T47D (cell line): ENCODE data around the gene KLHL30.

Source experiments
- DNase-seq, 2 experiments: peaks; one replicate each; pipeline versions ENCODE4 v3.0.0 to v3.0.0-alpha.2; 2011 to 2012; ENCODE audit warnings: low read depth in 1 of 2, low spot score in 1 of 2
- JUND ChIP-seq: IDR thresholded peaks from 2 replicates; pipeline ENCODE4 v1.6.1; 2012; ENCODE audit warnings: low read depth
- in situ Hi-C: cut with HindIII; loops from 2 replicates; pipeline ENCODE4 v1.10.0; 2016; ENCODE audit warnings: low sequenced_read_pairs, low pct_unique_long_range_greater_than_20kb

KLHL30 gene

DNA sequence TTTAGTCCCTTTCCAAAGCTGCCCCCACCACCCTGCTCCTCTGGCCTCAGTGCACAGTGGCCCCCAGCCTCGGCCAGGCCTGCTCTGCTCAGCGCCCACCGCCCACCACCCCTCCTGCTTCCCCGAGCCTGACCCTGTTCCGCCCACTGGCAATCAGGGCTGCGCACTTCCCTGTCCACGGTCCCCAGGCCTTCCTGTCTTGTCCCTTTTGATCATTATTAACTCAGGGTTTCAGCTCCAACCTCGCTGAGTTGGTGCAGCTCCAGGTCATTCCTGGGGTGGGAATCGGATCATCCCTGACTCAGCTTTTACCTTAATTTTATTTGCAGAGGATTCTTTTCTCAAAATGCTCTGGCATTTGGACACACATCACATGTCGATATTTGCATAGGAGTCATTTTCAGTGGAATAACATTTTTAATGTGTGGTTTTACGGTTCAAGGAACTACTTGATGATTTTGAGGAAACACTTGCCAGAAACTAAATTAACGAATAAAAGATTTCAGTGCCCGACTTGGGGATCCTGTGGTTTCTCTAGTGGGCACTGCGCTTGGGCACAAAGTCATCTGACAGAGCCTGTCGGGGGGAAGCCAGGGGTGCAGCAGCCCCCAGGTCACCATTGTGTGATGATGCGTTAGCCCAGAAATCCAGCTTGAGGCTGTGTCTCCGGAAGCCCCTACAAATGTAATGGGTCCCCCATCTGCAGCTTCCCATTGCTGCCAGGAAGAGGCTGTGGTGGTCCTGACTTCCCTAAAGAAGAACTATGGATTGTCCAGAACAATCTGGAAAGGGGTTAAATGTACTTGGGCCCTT is 39.4 kb upstream of the KLHL30 start:
- no peak for TF ChIP-seq JUND
- in situ Hi-C loops: no loop called here
- no peak for DNase-seq

GRCh38 chr2:238099714-238100048 is 38.8 kb upstream of the KLHL30 start:
- TF ChIP-seq JUND: no peak
- in situ Hi-C loops: no loop called here
- DNase-seq: no peak

GRCh38 chr2:238100049-238100820 is 38.2 kb upstream of the KLHL30 start, which contains the start of gene ESPNL:
Gene ESPNL (plus strand): TSS chr2:238100340. CDS start chr2:238100420, 80 bp downstream.
- no peak for DNase-seq
- in situ Hi-C loops: no loop called here

DNA sequence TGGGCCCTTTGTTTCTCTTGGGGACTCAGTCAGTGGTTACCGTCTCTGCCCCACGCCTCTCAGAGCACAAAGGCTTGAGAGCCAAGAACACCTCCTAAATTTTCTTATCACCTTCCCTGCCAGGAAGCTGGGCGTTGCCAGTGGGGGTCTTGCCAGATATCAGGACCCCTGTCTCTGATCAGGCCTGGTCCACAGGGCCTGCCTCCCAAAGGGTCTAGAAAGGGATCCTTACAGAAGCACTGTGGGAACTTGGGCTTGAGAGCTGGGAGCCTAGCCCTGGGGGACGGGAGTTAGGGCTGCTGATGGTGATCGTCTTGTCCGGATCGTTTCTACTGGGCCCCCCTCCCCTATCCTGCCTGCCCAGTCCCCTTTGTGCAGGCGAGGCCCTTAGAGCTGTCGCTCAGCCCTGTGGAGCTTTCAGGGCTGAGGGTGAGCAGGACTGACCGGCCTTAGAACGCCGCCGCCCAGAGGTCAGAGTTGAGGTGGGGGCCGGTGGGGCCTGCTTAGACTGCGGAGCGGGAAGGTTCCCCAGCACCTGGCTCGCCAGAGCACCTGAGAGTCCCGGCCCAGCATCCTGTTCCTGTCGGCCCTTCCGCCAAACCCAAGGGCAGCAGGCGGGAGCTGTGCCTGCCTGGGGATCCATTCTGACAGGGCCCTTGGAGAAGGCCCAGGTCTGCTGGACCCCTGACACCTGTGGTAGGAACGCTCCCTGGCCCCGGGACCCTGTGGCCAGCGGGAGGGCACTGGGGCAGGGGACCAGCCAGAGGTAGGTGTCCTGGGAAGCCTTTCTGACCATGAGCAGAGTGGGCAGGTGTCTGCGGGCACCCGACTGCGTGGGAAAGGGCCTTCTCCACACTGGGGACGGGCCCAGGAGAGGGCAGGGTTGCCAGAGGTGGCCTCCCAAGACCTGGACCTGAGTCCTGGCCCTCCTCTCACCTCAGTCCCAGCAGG is 37.4 kb upstream of the KLHL30 start:
- no peak for TF ChIP-seq JUND
- no peak for DNase-seq
- in situ Hi-C loops: no loop called here

More at GRCh38 chr2:238100049-238100820, 38.2 kb upstream of the KLHL30 start, which contains the start of gene ESPNL:
- no peak for TF ChIP-seq JUND

- in situ Hi-C loops: no loop called here
- no peak for DNase-seq
- TF ChIP-seq JUND: no peak
These were observed 36.3 kb upstream of the KLHL30 start for GRCh38 chr2:238101891-238102841.

DNA sequence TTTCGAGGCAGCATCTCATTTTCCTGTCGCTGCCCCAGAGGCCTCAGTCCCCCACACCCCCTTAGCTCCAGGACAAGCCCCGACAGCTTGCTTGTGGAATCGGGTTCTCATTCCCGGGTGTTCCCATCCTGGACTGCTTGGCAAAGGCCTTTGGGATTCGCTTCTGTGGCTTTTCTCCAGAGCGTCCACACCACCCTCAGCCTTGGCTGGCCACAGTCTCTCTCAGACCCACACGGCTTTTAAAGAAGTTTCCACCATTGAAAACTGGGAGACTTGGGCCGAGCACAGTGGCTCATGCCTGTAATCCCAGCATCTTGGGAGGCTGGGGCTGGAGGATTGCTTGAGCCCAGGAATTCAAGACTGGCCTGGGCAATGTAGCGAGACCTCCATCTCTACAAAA is 35.6 kb upstream of the KLHL30 start:
- DNase-seq: no peak
- no peak for TF ChIP-seq JUND
- in situ Hi-C loops: no loop called here

- in situ Hi-C loops: no loop called here
- DNase-seq: no peak
These were observed 34.8 kb upstream of the KLHL30 start for GRCh38 chr2:238103465-238104225.

GRCh38 chr2:238104226-238104690 is 34.2 kb upstream of the KLHL30 start:
- DNase-seq: no peak
- in situ Hi-C loops: no loop called here
- TF ChIP-seq JUND: no peak

More at GRCh38 chr2:238103465-238104225, 34.8 kb upstream of the KLHL30 start:
- no peak for TF ChIP-seq JUND

DNA sequence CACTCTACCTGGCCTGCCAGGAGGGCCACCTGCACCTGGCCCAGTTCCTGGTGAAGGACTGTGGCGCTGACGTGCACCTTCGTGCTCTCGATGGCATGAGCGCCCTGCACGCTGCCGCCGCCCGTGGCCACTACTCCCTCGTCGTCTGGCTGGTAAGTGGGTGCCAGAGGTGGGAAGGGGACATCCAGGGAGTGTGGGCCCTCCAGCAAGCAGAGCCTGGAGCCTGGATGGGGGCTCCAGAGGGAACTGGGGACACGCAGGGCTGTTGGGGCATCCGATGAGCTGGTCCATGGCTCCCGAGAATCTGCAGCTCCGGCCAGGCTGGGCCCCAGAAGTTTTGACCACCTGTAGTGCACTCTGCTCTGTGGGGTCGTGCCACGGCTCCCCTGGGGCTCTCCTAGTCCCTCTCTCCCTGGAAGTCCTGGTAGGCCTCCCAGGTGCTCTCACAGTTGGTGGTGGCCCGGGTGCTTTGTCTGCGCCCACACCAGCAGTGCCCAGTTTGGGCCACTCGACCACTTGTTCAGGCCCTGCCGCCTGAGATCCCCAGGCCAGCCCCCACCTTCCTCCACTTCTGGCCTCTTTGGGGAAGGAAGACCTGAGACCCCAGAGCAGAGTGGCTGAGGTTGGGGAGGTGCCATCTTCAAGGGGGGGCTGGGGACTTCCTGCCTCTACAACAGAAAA is 33.6 kb upstream of the KLHL30 start:
- in situ Hi-C loops: no loop called here
- TF ChIP-seq JUND: no peak
- no peak for DNase-seq
